GM19238 (cell line): ENCODE data around the gene DBET.
"Not testable (repeated sequence)": the region's sequence is repeated elsewhere in the genome, so short reads cannot be mapped to it uniquely, and the experiment has no call there.

Source experiments
- DNase-seq: peaks from one replicate; pipeline ENCODE4 v3.0.0; 2011; ENCODE audit warnings: low spot score; ENCODE audit not compliant: insufficient read length

Gene DBET

GRCh38 chr4:190049378-190050239 lies 14.7 kb upstream of the DBET start:
- not testable (repeated sequence) for DNase-seq

- DNase-seq, result not testable (repeated sequence)
These were observed 5.3 kb upstream of the DBET start for GRCh38 chr4:190058997-190059396.

GRCh38 chr4:190064805-190065204 lies 503 bp downstream of the DBET start:
- DNase-seq, result not testable (repeated sequence)

- not testable (repeated sequence) for DNase-seq
These were observed 4.0 kb downstream of the DBET start for GRCh38 chr4:190068351-190068750.

GRCh38 chr4:190093052-190093451 lies 28.8 kb downstream of the DBET start:
- DNase-seq, result not testable (repeated sequence)

- DNase-seq, result not testable (repeated sequence)
These were observed 29.7 kb downstream of the DBET start for GRCh38 chr4:190094031-190094430.

- DNase-seq, result not testable (repeated sequence)
These were observed 31.0 kb downstream of the DBET start for GRCh38 chr4:190095335-190095734.

GRCh38 chr4:190099605-190100004 lies 35.3 kb downstream of the DBET start:
- not testable (repeated sequence) for DNase-seq

- not testable (repeated sequence) for DNase-seq
These were observed 37.2 kb downstream of the DBET start for GRCh38 chr4:190101525-190101924.

GRCh38 chr4:190106191-190106590 lies 41.9 kb downstream of the DBET start:
- DNase-seq, result not testable (repeated sequence)

- DNase-seq, result not testable (repeated sequence)
These were observed 42.5 kb downstream of the DBET start for GRCh38 chr4:190106611-190107480.

- DNase-seq, result not testable (repeated sequence)
These were observed 43.6 kb downstream of the DBET start for GRCh38 chr4:190107766-190108485.

GRCh38 chr4:190108756-190109155 lies 44.5 kb downstream of the DBET start:
- not testable (repeated sequence) for DNase-seq

GRCh38 chr4:190109390-190110011 lies 45.2 kb downstream of the DBET start:
- not testable (repeated sequence) for DNase-seq

- not testable (repeated sequence) for DNase-seq
These were observed 45.7 kb downstream of the DBET start for GRCh38 chr4:190110033-190110432.

GRCh38 chr4:190110570-190111295 lies 46.4 kb downstream of the DBET start:
- not testable (repeated sequence) for DNase-seq

GRCh38 chr4:190112879-190113278 lies 48.6 kb downstream of the DBET start:
- DNase-seq, result not testable (repeated sequence)

- not testable (repeated sequence) for DNase-seq
These were observed 50.7 kb downstream of the DBET start for GRCh38 chr4:190114991-190115390.
